ENCODE results near the gene POLR2I.

GRCh38 chr19:36120092-36120983 lies 5.7 kb upstream of the POLR2I start:
- TF ChIP-seq MAX (CRISPR knock-in tag; IDR thresholded peaks at IDR 0.05): no peak
- no peak for TF ChIP-seq CTCF (IDR thresholded peaks at IDR 0.05)
- no peak for TF ChIP-seq ATF2 (CRISPR knock-in tag; IDR thresholded peaks at IDR 0.05; ENCODE audit: borderline replicate concordance, low read depth)
- TF ChIP-seq ESRRA (CRISPR knock-in tag; IDR thresholded peaks at IDR 0.05; ENCODE audit: borderline replicate concordance): no peak
- TF ChIP-seq HMGXB4 (CRISPR knock-in tag; IDR thresholded peaks at IDR 0.05): no peak
- no peak for TF ChIP-seq ZNF317 (CRISPR knock-in tag; IDR thresholded peaks at IDR 0.05; ENCODE audit: borderline replicate concordance, low read depth)

Data from WTC11 (cell line).